ENCODE results near the gene PGGHG.
"Not testable (repeated sequence)": the region's sequence is repeated elsewhere in the genome, so short reads cannot be mapped to it uniquely, and the experiment has no call there.

Gene PGGHG

GRCh38 chr11:316031-316701 lies 27.2 kb downstream of the PGGHG start:
- no peak for DNase-seq

GRCh38 chr11:316891-317301 lies 28.0 kb downstream of the PGGHG start:
- no peak for DNase-seq

- DNase-seq = not testable (repeated sequence)
Observed at GRCh38 chr11:317668-318404, 28.9 kb downstream of the PGGHG start.

- DNase-seq = not testable (repeated sequence)
Observed at GRCh38 chr11:318405-319120, 29.6 kb downstream of the PGGHG start.

- not testable (repeated sequence) for DNase-seq
Observed at GRCh38 chr11:319121-319887, 30.4 kb downstream of the PGGHG start.

GRCh38 chr11:319888-320273 lies 31.0 kb downstream of the PGGHG start:
- not testable (repeated sequence) for DNase-seq

GRCh38 chr11:324156-324555 lies 35.2 kb downstream of the PGGHG start:
- DNase-seq = no peak

- DNase-seq = not testable (repeated sequence)
Observed at GRCh38 chr11:324593-325517, 35.9 kb downstream of the PGGHG start.

- DNase-seq = no peak
Observed at GRCh38 chr11:325796-326591, 37.1 kb downstream of the PGGHG start.

GRCh38 chr11:326592-326841 lies 37.6 kb downstream of the PGGHG start:
- DNase-seq = no peak

- DNase-seq = peak; percentile 85
Observed at GRCh38 chr11:326842-327580, 38.1 kb downstream of the PGGHG start.

- no peak for DNase-seq
Observed at GRCh38 chr11:327581-327923, 38.6 kb downstream of the PGGHG start.

- no peak for DNase-seq
Observed at GRCh38 chr11:328012-328411, 39.1 kb downstream of the PGGHG start.

- DNase-seq = not testable (repeated sequence)
Observed at GRCh38 chr11:328516-329100, 39.7 kb downstream of the PGGHG start.

- no peak for DNase-seq
Observed at GRCh38 chr11:329886-330253, 40.9 kb downstream of the PGGHG start.

- DNase-seq = no peak
Observed at GRCh38 chr11:330307-330693, 41.4 kb downstream of the PGGHG start.

- peak; percentile 26 for DNase-seq
Observed at GRCh38 chr11:330694-331357, 41.9 kb downstream of the PGGHG start.

GRCh38 chr11:331358-332060 lies 42.6 kb downstream of the PGGHG start:
- no peak for DNase-seq

Data from CD4-positive, alpha-beta T cell treated with Interleukin-15 for 1 hour (primary cell).